ENCODE data around the gene MAP4K3.

MAP4K3 gene

GRCh38 chr2:39418491-39418890 lies 18.6 kb downstream of the MAP4K3 start:
- no peak for TF ChIP-seq CTCF (IDR thresholded peaks at IDR 0.05; ENCODE audit: low read depth, low read length)
- DNase-seq (ENCODE audit: extremely low read depth, low read depth): no peak

- peak; percentile 78 for DNase-seq (ENCODE audit: extremely low read depth, low read depth)
- no peak for TF ChIP-seq CTCF (IDR thresholded peaks at IDR 0.05; ENCODE audit: low read depth, low read length)
Measured at GRCh38 chr2:39416140-39416539, 20.9 kb downstream of the MAP4K3 start.

- TF ChIP-seq CTCF (IDR thresholded peaks at IDR 0.05; ENCODE audit: low read depth, low read length): no peak
- DNase-seq (ENCODE audit: extremely low read depth, low read depth): no peak
Measured at GRCh38 chr2:39413063-39413737, 23.9 kb downstream of the MAP4K3 start.

DNA sequence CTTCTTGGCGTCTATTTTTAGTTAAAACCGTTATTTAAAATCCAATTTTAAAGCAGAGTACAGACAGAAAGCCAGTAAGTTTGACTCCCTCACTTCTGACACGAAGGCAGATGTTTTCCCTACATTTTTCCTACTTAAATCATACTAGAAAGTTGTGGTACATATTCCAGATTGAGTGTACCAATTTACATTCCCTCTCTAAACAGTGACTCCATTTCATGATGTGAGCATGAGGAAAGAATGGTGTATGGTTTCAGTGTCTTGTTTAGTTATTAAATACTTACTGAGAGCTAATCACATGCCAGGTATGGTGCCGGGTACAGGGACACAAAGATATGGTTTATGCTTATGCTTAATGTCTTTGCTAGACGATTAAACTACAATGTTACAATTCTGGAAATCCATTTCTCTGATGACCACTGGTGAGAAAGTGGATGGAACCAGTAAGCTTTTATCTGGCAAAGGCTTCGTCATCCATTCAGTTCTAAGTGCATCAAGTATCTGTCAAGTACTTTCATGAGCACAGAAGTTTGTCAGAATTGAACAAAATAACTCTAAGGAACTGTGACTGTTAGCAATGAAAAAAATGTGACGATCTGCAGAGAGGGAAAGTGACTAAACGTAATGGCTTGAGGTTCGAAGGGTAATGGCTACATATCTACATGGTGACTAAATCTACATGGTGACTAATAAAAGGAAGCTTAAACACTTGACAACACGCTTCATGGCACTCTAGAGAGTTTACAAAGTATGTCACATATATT lies 25.7 kb downstream of the MAP4K3 start:
- DNase-seq (ENCODE audit: extremely low read depth, low read depth): no peak
- no peak for TF ChIP-seq CTCF (IDR thresholded peaks at IDR 0.05; ENCODE audit: low read depth, low read length)

DNA sequence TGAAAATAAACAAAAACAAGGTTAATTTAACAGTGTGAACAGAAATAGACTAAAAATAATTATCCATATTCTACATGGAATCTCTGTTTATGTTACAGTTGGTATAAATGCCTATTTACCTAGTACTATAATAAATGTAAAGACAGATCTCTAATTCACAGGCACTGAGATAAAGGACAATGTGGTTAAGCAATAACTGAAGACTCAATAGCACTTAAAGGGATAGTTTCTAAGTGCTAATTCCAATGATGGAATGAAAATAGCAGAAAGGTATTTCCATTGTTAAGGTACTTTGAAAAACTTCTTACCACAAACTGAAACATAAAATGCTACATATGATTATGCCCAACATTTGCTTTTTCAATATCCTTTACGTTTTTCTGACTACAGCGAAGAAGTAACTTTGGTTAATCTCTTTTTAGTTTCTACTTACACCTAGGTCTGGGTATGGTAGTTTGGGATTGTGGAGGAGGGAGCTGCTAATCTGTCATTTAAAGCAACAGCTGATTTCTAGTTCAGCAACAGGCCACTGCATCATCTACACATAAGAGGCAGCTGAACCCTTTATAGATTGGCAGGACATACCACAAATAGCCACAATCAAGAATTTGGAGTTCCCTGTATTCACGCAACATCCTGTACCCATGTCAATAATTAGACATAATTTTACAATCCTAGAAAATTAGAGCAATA lies 27.2 kb downstream of the MAP4K3 start:
- TF ChIP-seq CTCF (IDR thresholded peaks at IDR 0.05; ENCODE audit: low read depth, low read length): no peak
- no peak for DNase-seq (ENCODE audit: extremely low read depth, low read depth)

DNA sequence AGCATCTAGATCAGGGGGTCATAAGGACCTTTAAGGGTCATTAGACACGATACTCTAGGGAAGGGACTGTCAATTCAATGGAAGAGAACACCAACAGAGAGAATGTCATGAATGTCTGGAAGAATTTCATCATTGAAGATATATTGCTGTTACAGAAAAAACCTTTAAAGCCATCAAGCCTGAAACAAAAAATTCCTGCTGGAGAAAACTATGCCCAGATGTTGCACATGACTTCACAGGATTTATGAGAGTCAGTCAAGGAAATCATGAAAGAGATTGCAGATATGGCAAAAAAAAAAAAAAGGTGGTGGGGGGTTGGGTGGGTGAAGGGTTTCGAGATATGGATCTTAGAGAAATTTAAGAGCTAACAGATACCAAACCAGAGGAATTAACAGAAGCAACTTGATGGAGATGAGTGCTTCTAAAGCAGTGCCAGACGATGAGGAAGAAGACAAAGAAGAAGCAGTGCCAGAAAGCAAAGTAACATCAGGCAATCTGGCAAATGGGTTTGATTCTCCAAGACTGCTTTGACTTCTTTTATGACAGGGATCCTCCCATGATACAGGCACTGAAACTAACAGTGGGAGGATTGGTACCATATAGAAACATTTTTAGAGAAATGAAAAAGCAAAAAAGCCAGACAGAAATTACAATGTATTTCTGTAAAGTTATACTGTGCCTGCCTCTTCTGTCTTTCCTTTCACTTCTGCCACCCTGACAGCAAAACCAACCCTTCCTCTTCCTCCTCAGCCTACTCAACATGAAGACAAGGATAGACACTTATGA lies 28.5 kb downstream of the MAP4K3 start:
- DNase-seq (ENCODE audit: extremely low read depth, low read depth): no peak
- TF ChIP-seq CTCF (IDR thresholded peaks at IDR 0.05; ENCODE audit: low read depth, low read length): no peak

Measured in AG09319 (cell line).